ENCODE measurements around the gene PLD6. TPM values are rescaled to one million over a fixed set of nuclear protein-coding genes. Genes with fewer than 3 reads are reported as not detected.

PLD6 gene
- polyA plus RNA-seq, 1 donor (not counting 4 experiments of a cell fraction or from before 2014, with no cell fraction given), result 1.6 TPM

GRCh38 chr17:17226451-17227265, 20.5 kb upstream of the PLD6 start:
- Histone ChIP-seq H3K4me3 (ENCODE audit: control insufficient read depth in 2 of 3, extremely low read depth in 1 of 3, insufficient read depth in 2 of 3, low read depth in 1 of 3, low read length in 3 of 3) (no peak overlapping the region), H3K9ac (ENCODE audit: control insufficient read depth, extremely low read depth, insufficient read depth, low read length) (no peak overlapping the region), H2AFZ (ENCODE audit: control insufficient read depth, low read length) (no peak overlapping the region), H4K20me1 (ENCODE audit: control insufficient read depth, extremely low read depth, insufficient read depth, low read length) (no peaks in the 10 kb centered on the region), H3K27me3 (ENCODE audit: control insufficient read depth, extremely low read depth, insufficient read depth, low read length) (no peaks in the 10 kb centered on the region), H3K9me3 (ENCODE audit: control insufficient read depth, low read depth, low read length) (no peaks in the 10 kb centered on the region), H3K4me1 (ENCODE audit: control insufficient read depth, extremely low read depth, insufficient read depth, low read length) (no peaks in the 10 kb centered on the region), H3K36me3 (ENCODE audit: control insufficient read depth in 2 of 2, extremely low read depth in 1 of 2, insufficient read depth in 2 of 2, low read length in 2 of 2) (peaks cover 54 to 62% of the 10 kb centered on the region in 2 experiments), H3K9me1 (ENCODE audit: control insufficient read depth, extremely low read depth, insufficient read depth, low read length) (no peaks in the 10 kb centered on the region), H3K27ac (ENCODE audit: control insufficient read depth, insufficient read depth, low read length) (no peak overlapping the region), H3K4me2 (ENCODE audit: control insufficient read depth, extremely low read depth, insufficient read depth, low read depth, low read length) (no peak overlapping the region), H3K79me2 (ENCODE audit: control insufficient read depth, insufficient read depth, low read length) (peaks cover under 1% of the 10 kb centered on the region)
- dilution Hi-C loops (cut with MboI; ENCODE audit: extremely low pct_ligation_motif_present, low sequenced_read_pairs), result no loop called here
- FAIRE-seq (no peak), DNase-seq (ENCODE audit: low read depth, low spot score) (no peak)
- TF ChIP-seq, protein P1, sequence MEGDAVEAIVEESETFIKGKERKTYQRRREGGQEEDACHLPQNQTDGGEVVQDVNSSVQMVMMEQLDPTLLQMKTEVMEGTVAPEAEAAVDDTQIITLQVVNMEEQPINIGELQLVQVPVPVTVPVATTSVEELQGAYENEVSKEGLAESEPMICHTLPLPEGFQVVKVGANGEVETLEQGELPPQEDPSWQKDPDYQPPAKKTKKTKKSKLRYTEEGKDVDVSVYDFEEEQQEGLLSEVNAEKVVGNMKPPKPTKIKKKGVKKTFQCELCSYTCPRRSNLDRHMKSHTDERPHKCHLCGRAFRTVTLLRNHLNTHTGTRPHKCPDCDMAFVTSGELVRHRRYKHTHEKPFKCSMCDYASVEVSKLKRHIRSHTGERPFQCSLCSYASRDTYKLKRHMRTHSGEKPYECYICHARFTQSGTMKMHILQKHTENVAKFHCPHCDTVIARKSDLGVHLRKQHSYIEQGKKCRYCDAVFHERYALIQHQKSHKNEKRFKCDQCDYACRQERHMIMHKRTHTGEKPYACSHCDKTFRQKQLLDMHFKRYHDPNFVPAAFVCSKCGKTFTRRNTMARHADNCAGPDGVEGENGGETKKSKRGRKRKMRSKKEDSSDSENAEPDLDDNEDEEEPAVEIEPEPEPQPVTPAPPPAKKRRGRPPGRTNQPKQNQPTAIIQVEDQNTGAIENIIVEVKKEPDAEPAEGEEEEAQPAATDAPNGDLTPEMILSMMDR (optimal IDR thresholded peaks at IDR 0.05 in 1 of 3, IDR thresholded peaks at IDR 0.05 in 1 of 3, conservative IDR thresholded peaks at IDR 0.05 in 1 of 3; ENCODE audit: extremely low read depth in 1 of 3, insufficient read depth in 2 of 3, low read length in 3 of 3), result no peak
- TF ChIP-seq EZH2 (IDR thresholded peaks at IDR 0.05; ENCODE audit: low read length), result no peak

- Histone ChIP-seq H3K36me3 (ENCODE audit: control insufficient read depth in 2 of 2, extremely low read depth in 1 of 2, insufficient read depth in 2 of 2, low read length in 2 of 2) (peaks cover 59 to 63% of the 10 kb centered on the region in 2 experiments), H3K4me2 (ENCODE audit: control insufficient read depth, extremely low read depth, insufficient read depth, low read depth, low read length) (no peak overlapping the region), H3K27ac (ENCODE audit: control insufficient read depth, insufficient read depth, low read length) (no peak overlapping the region), H3K9me1 (ENCODE audit: control insufficient read depth, extremely low read depth, insufficient read depth, low read length) (no peaks in the 10 kb centered on the region), H3K9ac (ENCODE audit: control insufficient read depth, extremely low read depth, insufficient read depth, low read length) (no peak overlapping the region), H2AFZ (ENCODE audit: control insufficient read depth, low read length) (no peak overlapping the region), H3K4me3 (ENCODE audit: control insufficient read depth in 2 of 3, extremely low read depth in 1 of 3, insufficient read depth in 2 of 3, low read depth in 1 of 3, low read length in 3 of 3) (no peak overlapping the region), H3K27me3 (ENCODE audit: control insufficient read depth, extremely low read depth, insufficient read depth, low read length) (no peaks in the 10 kb centered on the region), H3K79me2 (ENCODE audit: control insufficient read depth, insufficient read depth, low read length) (no peaks in the 10 kb centered on the region), H3K4me1 (ENCODE audit: control insufficient read depth, extremely low read depth, insufficient read depth, low read length) (no peaks in the 10 kb centered on the region), H4K20me1 (ENCODE audit: control insufficient read depth, extremely low read depth, insufficient read depth, low read length) (no peaks in the 10 kb centered on the region), H3K9me3 (ENCODE audit: control insufficient read depth, low read depth, low read length) (no peaks in the 10 kb centered on the region)
- TF ChIP-seq, protein P1 (optimal IDR thresholded peaks at IDR 0.05 in 1 of 3, IDR thresholded peaks at IDR 0.05 in 1 of 3, conservative IDR thresholded peaks at IDR 0.05 in 1 of 3; ENCODE audit: extremely low read depth in 1 of 3, insufficient read depth in 2 of 3, low read length in 3 of 3), result no peak
- no peak for TF ChIP-seq EZH2 (IDR thresholded peaks at IDR 0.05; ENCODE audit: low read length)
- dilution Hi-C loops (cut with MboI; ENCODE audit: extremely low pct_ligation_motif_present, low sequenced_read_pairs), result no loop called here
- FAIRE-seq (no peak), DNase-seq (ENCODE audit: low read depth, low spot score) (no peak)
These were observed 19.8 kb upstream of the PLD6 start for GRCh38 chr17:17225901-17226300.
